HL-60 (cell line): ENCODE measurements around the gene TMTC2.

Experiments used
- GABPA ChIP-seq: IDR thresholded peaks from 2 replicates; pipeline ENCODE4 v1.6.1; 2012; ENCODE audit warnings: low read depth
- POLR2AphosphoS5 ChIP-seq: IDR thresholded peaks from 2 replicates; pipeline ENCODE4 v1.6.1; 2012; ENCODE audit warnings: low read depth
- REST ChIP-seq: IDR thresholded peaks from 2 replicates; pipeline ENCODE4 v1.6.1; 2012; ENCODE audit warnings: low read depth; ENCODE audit not compliant: insufficient replicate concordance
- SPI1 ChIP-seq: IDR thresholded peaks from 2 replicates; pipeline ENCODE4 v1.6.1; 2012; ENCODE audit warnings: low read depth, mild to moderate bottlenecking, borderline replicate concordance
- TF ChIP-seq, protein P1 (sequence below): IDR thresholded peaks from one replicate; pipeline ENCODE4 v1.5.1; 2011; ENCODE audit warnings: low read length, control low read depth, inconsistent platforms; ENCODE audit not compliant: insufficient read depth

DNA sequence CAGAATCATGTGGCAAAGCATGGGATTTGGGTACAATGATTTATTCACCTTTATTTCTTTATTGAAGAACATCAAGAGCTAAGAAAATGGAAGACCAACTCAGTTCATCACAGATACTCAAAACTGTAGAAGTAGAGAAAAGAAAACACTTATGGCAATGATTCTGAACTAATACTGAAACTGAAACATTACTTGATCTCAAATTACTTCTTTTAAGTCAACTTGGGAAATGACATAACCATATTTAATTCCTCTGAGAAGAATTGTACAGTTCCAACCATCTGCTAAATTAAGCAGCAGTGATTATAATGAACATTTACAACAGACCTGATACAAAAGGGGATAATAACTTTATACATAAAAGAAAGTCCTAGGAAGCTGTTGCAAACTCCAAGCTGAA, 466.5 kb downstream of the TMTC2 start:
- TF ChIP-seq, protein P1, sequence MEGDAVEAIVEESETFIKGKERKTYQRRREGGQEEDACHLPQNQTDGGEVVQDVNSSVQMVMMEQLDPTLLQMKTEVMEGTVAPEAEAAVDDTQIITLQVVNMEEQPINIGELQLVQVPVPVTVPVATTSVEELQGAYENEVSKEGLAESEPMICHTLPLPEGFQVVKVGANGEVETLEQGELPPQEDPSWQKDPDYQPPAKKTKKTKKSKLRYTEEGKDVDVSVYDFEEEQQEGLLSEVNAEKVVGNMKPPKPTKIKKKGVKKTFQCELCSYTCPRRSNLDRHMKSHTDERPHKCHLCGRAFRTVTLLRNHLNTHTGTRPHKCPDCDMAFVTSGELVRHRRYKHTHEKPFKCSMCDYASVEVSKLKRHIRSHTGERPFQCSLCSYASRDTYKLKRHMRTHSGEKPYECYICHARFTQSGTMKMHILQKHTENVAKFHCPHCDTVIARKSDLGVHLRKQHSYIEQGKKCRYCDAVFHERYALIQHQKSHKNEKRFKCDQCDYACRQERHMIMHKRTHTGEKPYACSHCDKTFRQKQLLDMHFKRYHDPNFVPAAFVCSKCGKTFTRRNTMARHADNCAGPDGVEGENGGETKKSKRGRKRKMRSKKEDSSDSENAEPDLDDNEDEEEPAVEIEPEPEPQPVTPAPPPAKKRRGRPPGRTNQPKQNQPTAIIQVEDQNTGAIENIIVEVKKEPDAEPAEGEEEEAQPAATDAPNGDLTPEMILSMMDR: no peak
- TF ChIP-seq GABPA: no peak
- TF ChIP-seq REST: no peak
- no peak for TF ChIP-seq POLR2AphosphoS5
- no peak for TF ChIP-seq SPI1
